ENCODE data around the gene RSPO3. TPM values are rescaled to one million over a fixed set of nuclear protein-coding genes. Genes with fewer than 3 reads are reported as not detected.

Gene RSPO3
- total and polyA plus RNA-seq, 2 of the 4 experiments (the other 2 are of a cell fraction), result not detected

DNA sequence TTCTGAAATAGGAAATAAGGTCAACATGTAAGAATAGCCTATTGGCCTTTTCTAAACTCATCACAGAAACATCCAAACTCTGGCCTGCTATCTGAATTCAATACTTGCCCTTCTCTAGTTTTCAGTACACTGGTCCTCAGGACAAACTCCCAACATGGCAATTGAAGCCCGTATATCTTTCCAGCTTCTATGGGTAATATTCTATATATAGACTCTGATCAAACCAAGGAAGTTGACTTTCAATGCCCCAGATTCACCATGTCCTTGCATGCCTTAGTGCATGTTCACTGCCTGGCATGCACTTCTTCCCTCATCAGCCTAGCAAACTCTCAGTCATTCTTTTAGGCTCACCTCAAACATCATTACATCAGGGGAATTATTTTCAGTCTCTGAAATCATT is 73.2 kb downstream of the RSPO3 start:
- no peak overlapping the region for H4K8ac ChIP-seq (ENCODE audit: low read depth in 2 of 2, low read length in 2 of 2)
- BruUV-seq (replicated peaks), result no TSS peak
- H2BK20ac ChIP-seq (ENCODE audit: low read depth, low read length), result no peak overlapping the region
- H3K9ac ChIP-seq (ENCODE audit: low read depth, low read length), result no peak overlapping the region
- TF ChIP-seq RCOR1 (IDR thresholded peaks at IDR 0.05; ENCODE audit: insufficient replicate concordance, low read length) (no peak), MAFK (IDR thresholded peaks at IDR 0.05; ENCODE audit: low read depth, low read length) (no peak), POLR2A (IDR thresholded peaks at IDR 0.05; ENCODE audit: low read depth, low read length) (no peak), RFX5 (IDR thresholded peaks at IDR 0.05; ENCODE audit: low read depth, low read length) (no peak), SMC3 (IDR thresholded peaks at IDR 0.05; ENCODE audit: low read depth, low read length) (no peak), USF2 (IDR thresholded peaks at IDR 0.05; ENCODE audit: low read depth, low read length) (no peak)
- TF ChIP-seq, protein P1, sequence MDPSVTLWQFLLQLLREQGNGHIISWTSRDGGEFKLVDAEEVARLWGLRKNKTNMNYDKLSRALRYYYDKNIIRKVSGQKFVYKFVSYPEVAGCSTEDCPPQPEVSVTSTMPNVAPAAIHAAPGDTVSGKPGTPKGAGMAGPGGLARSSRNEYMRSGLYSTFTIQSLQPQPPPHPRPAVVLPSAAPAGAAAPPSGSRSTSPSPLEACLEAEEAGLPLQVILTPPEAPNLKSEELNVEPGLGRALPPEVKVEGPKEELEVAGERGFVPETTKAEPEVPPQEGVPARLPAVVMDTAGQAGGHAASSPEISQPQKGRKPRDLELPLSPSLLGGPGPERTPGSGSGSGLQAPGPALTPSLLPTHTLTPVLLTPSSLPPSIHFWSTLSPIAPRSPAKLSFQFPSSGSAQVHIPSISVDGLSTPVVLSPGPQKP (IDR thresholded peaks at IDR 0.05; ENCODE audit: borderline replicate concordance, low read depth, low read length), result no peak
- TF ChIP-seq, protein P2, sequence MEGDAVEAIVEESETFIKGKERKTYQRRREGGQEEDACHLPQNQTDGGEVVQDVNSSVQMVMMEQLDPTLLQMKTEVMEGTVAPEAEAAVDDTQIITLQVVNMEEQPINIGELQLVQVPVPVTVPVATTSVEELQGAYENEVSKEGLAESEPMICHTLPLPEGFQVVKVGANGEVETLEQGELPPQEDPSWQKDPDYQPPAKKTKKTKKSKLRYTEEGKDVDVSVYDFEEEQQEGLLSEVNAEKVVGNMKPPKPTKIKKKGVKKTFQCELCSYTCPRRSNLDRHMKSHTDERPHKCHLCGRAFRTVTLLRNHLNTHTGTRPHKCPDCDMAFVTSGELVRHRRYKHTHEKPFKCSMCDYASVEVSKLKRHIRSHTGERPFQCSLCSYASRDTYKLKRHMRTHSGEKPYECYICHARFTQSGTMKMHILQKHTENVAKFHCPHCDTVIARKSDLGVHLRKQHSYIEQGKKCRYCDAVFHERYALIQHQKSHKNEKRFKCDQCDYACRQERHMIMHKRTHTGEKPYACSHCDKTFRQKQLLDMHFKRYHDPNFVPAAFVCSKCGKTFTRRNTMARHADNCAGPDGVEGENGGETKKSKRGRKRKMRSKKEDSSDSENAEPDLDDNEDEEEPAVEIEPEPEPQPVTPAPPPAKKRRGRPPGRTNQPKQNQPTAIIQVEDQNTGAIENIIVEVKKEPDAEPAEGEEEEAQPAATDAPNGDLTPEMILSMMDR (conservative IDR thresholded peaks at IDR 0.05; ENCODE audit: low read depth, low read length), result no peak
- WGBS, 2 experiments (ENCODE audit: extremely low coverage in 2 of 2, insufficient read length in 1 of 2), result no CpG with 5 or more reads among the region's 1 CpG
- H2BK15ac ChIP-seq (ENCODE audit: low read depth, low read length), result no peak overlapping the region
- H3K4me2 ChIP-seq (ENCODE audit: low read depth, low read length), result no peak overlapping the region
- no peak overlapping the region for H4K91ac ChIP-seq (ENCODE audit: insufficient read depth, low read depth, low read length)
- CTCF ChIA-PET, result no interaction called here
- H2AFZ ChIP-seq (replicated peaks; ENCODE audit: low read length, poor library complexity), result no peak overlapping the region
- no peak overlapping the region for H3K14ac ChIP-seq (replicated peaks; ENCODE audit: low read depth, low read length)
- no peak overlapping the region for H2BK5ac ChIP-seq (ENCODE audit: low read depth, low read length, poor library complexity, severe bottlenecking)
- H3K4ac ChIP-seq (ENCODE audit: low read depth, low read length), result no peak overlapping the region
- no peaks in the 10 kb centered on the region for H3K4me1 ChIP-seq (ENCODE audit: control insufficient read depth, insufficient read depth, low read length)
- H3K27me3 ChIP-seq (ENCODE audit: control insufficient read depth, insufficient read depth, low read length), result no peaks in the 10 kb centered on the region
- H3K79me1 ChIP-seq (ENCODE audit: low read depth in 1 of 2, low read length in 2 of 2), result no peaks in the 10 kb centered on the region
- intact Hi-C loops (cut with micrococcal nuclease), result loop anchor here (2.0 to 5.0 kb wide), 3 partner anchors 69 to 1159 kb away; partner anchors contain the start of gene RNF146
- ATAC-seq (ENCODE audit: low read depth) (peak; percentile 51; the same call in 1 of the 2 replicates), DNase-seq (peak; percentile 65)
- no peak overlapping the region for H4K5ac ChIP-seq (ENCODE audit: low read depth, low read length)
- dilution Hi-C loops (cut with HindIII; ENCODE audit: low sequenced_read_pairs, unreplicated experiment), result no loop called here
- H3K9me1 ChIP-seq (ENCODE audit: insufficient read depth, low read length), result no peaks in the 10 kb centered on the region
- no peak overlapping the region for H2AK5ac ChIP-seq (ENCODE audit: low read depth, low read length)
- H3K9me3 ChIP-seq (ENCODE audit: control insufficient read depth, insufficient read depth, low read length), result no peaks in the 10 kb centered on the region
- no peak overlapping the region for H3K18ac ChIP-seq (ENCODE audit: low read depth, low read length)
- no peak overlapping the region for H3K4me3 ChIP-seq (ENCODE audit: insufficient read depth, low read depth, low read length)
- no peak overlapping the region for H2AK9ac ChIP-seq (replicated peaks; ENCODE audit: low read depth, low read length, poor library complexity)
- H3K36me3 ChIP-seq (ENCODE audit: control insufficient read depth, insufficient read depth, low read length), result no peaks in the 10 kb centered on the region
- H4K20me1 ChIP-seq (ENCODE audit: insufficient read depth, low read length), result no peaks in the 10 kb centered on the region
- in situ Hi-C loops (cut with MboI; ENCODE audit: low sequenced_read_pairs), result no loop called here
- H2BK120ac ChIP-seq (ENCODE audit: low read depth, low read length), result no peak overlapping the region
- H3K56ac ChIP-seq (ENCODE audit: extremely low read depth, insufficient read depth, low read length), result no peak overlapping the region
- POLR2A ChIA-PET (ENCODE audit: unreplicated experiment), result no interaction called here
- no peak overlapping the region for H3K23ac ChIP-seq (ENCODE audit: low read depth, low read length)
- no peak overlapping the region for H3K27ac ChIP-seq (ENCODE audit: insufficient read depth, low read length)

Measured in IMR-90 (cell line).